ENCODE measurements around the gene PODXL.
"Not testable (repeated sequence)": the region's sequence is repeated elsewhere in the genome, so short reads cannot be mapped to it uniquely, and the experiment has no call there.

PODXL gene

DNA sequence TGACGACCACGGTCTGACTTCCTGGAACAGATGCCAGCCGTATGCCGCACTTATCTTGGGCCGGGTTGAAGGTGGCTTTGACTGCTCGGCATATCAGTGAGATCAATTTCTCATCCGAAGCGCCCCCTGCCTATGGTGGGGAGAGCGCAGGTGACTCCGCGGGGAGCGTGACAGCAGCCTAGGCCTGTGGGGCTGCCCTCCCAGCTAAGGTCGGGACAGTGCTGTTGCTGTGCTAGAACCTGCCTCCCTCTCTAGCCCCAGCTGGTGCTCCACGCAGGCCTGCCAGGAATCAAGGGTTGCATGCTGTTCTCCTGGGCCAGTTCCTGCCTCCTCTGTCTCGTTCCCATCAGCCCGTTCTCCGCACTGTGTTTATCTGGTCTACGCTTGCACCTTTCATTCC, 49.8 kb downstream of the PODXL start:
- ChIA-PET POLR2A (no interaction called here), CTCF (interaction anchor here (0.7 to 4.1 kb wide), 7 partner anchors 13 to 149 kb away, joined by 3 to 45 read pairs (median 4); no protein-coding TSS in a partner anchor)
- no peak overlapping the region for H3K4me3 ChIP-seq (ENCODE audit: low read depth, low read length)
- TF ChIP-seq, protein P1, sequence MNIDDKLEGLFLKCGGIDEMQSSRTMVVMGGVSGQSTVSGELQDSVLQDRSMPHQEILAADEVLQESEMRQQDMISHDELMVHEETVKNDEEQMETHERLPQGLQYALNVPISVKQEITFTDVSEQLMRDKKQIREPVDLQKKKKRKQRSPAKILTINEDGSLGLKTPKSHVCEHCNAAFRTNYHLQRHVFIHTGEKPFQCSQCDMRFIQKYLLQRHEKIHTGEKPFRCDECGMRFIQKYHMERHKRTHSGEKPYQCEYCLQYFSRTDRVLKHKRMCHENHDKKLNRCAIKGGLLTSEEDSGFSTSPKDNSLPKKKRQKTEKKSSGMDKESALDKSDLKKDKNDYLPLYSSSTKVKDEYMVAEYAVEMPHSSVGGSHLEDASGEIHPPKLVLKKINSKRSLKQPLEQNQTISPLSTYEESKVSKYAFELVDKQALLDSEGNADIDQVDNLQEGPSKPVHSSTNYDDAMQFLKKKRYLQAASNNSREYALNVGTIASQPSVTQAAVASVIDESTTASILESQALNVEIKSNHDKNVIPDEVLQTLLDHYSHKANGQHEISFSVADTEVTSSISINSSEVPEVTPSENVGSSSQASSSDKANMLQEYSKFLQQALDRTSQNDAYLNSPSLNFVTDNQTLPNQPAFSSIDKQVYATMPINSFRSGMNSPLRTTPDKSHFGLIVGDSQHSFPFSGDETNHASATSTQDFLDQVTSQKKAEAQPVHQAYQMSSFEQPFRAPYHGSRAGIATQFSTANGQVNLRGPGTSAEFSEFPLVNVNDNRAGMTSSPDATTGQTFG (tag by site-specific recombination; IDR thresholded peaks at IDR 0.05; ENCODE audit: borderline replicate concordance) = no peak
- no peak for TF ChIP-seq ZNF404 (tag by site-specific recombination; IDR thresholded peaks at IDR 0.05)
- no peaks in the 10 kb centered on the region for H3K9me3 ChIP-seq (ENCODE audit: control insufficient read depth, insufficient read depth, low read depth, low read length)
- no peaks in the 10 kb centered on the region for H3K4me1 ChIP-seq (ENCODE audit: control insufficient read depth, insufficient read depth, low read length)
- peaks cover 0 to 4% of the 10 kb centered on the region in 2 experiments; a peak in 1 of 3 replicates for H3K36me3 ChIP-seq (ENCODE audit: control insufficient read depth in 2 of 2, insufficient read depth in 1 of 2, low read length in 2 of 2)
- no peak overlapping the region for H3K27ac ChIP-seq (ENCODE audit: extremely low read depth, low read depth, low read length)

DNA sequence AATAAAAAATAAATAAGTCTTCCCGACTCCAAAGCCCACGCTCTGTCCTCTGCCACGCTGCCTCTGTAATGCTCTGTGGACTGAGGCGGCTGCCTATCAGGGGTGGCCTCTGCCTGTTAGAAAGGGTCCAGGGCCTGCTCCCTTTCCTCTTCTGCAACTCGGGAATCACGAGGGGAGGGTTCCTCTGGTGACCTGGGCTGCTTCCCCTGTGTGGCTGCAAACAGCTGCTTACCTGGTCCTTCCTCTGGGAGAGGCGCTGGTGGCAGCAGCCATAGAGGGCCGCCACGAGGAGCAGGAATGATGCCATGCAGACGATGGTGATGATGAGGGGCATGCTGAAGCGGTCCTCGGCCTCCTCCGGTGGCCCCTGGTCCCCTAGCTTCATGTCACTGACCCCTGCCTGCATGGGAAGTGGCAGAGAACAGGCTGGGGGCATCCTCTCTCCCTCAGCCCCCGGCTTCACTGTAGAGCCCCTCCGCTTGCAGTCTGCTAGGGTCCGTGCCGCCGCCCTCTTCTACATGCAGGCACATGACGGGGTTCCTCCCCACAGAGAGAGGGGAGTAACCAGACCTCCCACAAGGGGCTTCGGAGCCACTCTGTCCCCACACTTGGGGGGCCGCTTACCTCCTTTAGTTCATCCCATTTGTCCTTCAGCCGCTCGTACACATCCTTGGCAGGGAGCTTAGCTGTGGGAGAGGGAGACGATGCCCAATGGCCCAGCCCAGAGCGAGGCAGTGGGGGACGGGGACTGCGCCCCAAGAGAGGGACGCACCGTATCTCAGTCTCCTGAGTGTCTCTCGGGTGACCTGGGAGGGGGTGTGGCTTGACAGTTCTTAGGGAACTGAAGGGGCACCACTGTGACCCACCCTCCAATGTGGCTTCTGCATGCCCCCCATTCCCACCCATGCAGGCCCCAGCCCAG, 50.5 kb downstream of the PODXL start:
- Histone ChIP-seq H3K27ac (ENCODE audit: extremely low read depth, low read depth, low read length) (no peak overlapping the region), H3K4me1 (ENCODE audit: control insufficient read depth, insufficient read depth, low read length) (no peaks in the 10 kb centered on the region), H3K36me3 (ENCODE audit: control insufficient read depth in 2 of 2, insufficient read depth in 1 of 2, low read length in 2 of 2) (peaks cover 0 to 4% of the 10 kb centered on the region in 2 experiments; a peak in 1 of 3 replicates), H3K4me3 (ENCODE audit: low read depth, low read length) (no peak overlapping the region), H3K9me3 (ENCODE audit: control insufficient read depth, insufficient read depth, low read depth, low read length) (no peaks in the 10 kb centered on the region)
- no peak for TF ChIP-seq ZSCAN16 (tag by site-specific recombination; IDR thresholded peaks at IDR 0.05)
- TF ChIP-seq ZFP41 (tag by site-specific recombination; IDR thresholded peaks at IDR 0.05; ENCODE audit: borderline replicate concordance) = no peak
- TF ChIP-seq ZNF600 (tag by site-specific recombination; IDR thresholded peaks at IDR 0.05) = no peak
- TF ChIP-seq ZNF624 (tag by site-specific recombination; IDR thresholded peaks at IDR 0.05) = no peak
- TF ChIP-seq ZNF610 (tag by site-specific recombination; IDR thresholded peaks at IDR 0.05; ENCODE audit: borderline replicate concordance) = no peak
- no peak for TF ChIP-seq ZNF184 (tag by site-specific recombination; IDR thresholded peaks at IDR 0.05)
- no peak for TF ChIP-seq ZNF830 (tag by site-specific recombination; IDR thresholded peaks at IDR 0.05; ENCODE audit: low read depth)
- TF ChIP-seq ZNF121 (tag by site-specific recombination; IDR thresholded peaks at IDR 0.05) = no peak
- no peak for TF ChIP-seq ZNF175 (tag by site-specific recombination; IDR thresholded peaks at IDR 0.05)
- TF ChIP-seq ZNF10 (tag by site-specific recombination; IDR thresholded peaks at IDR 0.05) = no peak
- TF ChIP-seq ZNF768 (tag by site-specific recombination; IDR thresholded peaks at IDR 0.05) = no peak
- TF ChIP-seq, protein P2, sequence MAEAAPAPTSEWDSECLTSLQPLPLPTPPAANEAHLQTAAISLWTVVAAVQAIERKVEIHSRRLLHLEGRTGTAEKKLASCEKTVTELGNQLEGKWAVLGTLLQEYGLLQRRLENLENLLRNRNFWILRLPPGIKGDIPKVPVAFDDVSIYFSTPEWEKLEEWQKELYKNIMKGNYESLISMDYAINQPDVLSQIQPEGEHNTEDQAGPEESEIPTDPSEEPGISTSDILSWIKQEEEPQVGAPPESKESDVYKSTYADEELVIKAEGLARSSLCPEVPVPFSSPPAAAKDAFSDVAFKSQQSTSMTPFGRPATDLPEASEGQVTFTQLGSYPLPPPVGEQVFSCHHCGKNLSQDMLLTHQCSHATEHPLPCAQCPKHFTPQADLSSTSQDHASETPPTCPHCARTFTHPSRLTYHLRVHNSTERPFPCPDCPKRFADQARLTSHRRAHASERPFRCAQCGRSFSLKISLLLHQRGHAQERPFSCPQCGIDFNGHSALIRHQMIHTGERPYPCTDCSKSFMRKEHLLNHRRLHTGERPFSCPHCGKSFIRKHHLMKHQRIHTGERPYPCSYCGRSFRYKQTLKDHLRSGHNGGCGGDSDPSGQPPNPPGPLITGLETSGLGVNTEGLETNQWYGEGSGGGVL (tag by site-specific recombination; IDR thresholded peaks at IDR 0.05) = no peak
- CTCF ChIA-PET = interaction anchor here (0.5 to 4.1 kb wide), 6 partner anchors 12 to 439 kb away, joined by 3 to 45 read pairs (median 4); no protein-coding TSS in a partner anchor
- POLR2A ChIA-PET = no interaction called here

DNA sequence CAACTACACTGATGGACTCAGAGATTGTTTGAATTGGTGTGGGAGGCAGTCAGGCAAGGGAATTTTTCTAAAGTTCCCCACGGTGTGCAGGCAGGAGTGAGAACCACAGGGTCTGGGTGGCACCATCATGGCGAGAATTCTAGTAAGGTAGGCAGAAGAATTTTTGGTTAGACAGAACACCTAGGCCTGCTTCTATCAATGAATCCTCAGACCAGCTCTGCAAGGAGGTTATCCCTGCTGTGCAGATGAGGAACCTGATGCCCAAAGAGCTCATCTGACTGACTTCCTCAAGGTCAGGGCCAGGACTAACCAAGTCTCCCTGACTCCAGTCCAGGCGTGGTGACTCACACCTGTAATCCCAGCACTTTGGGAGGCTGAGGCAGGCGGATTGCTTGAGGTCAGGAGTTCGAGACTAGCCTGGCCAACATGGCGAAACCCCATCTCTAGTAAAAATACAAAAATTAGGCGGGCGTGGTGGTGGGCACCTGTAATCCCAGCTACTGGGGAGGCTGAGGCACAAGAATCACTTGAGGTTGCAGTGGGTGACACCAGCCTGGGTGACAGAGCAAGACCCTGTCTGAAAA, 51.3 kb downstream of the PODXL start:
- not testable (repeated sequence) for H3K36me3 ChIP-seq (ENCODE audit: control insufficient read depth in 2 of 2, insufficient read depth in 1 of 2, low read length in 2 of 2); H3K4me1 ChIP-seq (ENCODE audit: control insufficient read depth, insufficient read depth, low read length); H3K4me3 ChIP-seq (ENCODE audit: low read depth, low read length); H3K27ac ChIP-seq (ENCODE audit: extremely low read depth, low read depth, low read length); H3K9me3 ChIP-seq (ENCODE audit: control insufficient read depth, insufficient read depth, low read depth, low read length)
- CTCF ChIA-PET = interaction anchor here (0.6 to 3.0 kb wide), 3 partner anchors 89 to 179 kb away, joined by 3 to 12 read pairs (median 3); no protein-coding TSS in a partner anchor
- POLR2A ChIA-PET = interaction anchor here (0.5 kb wide), 1 partner anchor 71 kb away, joined by 3 read pairs; no protein-coding TSS in a partner anchor
